ENCODE data around the gene ITGAE. TPM values are rescaled to one million over a fixed set of nuclear protein-coding genes. Genes with fewer than 3 reads are reported as not detected.

ITGAE gene
- total RNA-seq, 4 donors from 2014 or later, result 2.8 to 46.8 (median 14.2) TPM

DNA sequence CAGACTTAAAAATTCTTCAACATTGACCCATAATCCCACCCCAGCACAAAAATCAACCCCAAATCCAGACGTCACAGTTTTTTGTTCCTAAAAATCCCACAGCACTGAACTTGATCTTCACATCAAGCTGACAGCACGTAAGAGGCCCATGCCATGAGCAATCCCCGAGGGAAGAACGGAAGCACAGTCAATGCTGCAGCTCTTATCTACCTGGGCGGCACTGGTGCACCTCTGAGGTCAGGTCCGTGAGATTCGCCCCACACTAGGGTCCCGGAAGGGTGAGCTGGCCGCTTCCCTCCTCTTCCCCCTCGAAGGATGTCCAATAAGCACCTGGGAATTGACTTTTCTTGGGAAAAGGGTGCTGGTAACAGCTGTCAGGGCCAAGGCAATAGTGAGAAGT, 11.3 kb upstream of the ITGAE start:
- TF ChIP-seq CTCF (IDR thresholded peaks at IDR 0.05) (no peak), POLR2A (IDR thresholded peaks at IDR 0.05) (no peak)
- Histone ChIP-seq H3K4me1 (no peaks in the 10 kb centered on the region), H3K36me3 (no peaks in the 10 kb centered on the region), H3K9me3 (no peaks in the 10 kb centered on the region), H3K27ac (no peak overlapping the region), H3K4me3 (no peak overlapping the region), H3K27me3 (no peaks in the 10 kb centered on the region)
- DNase-seq, result no peak
- intact Hi-C loops (cut with DNase I; ENCODE audit: low total_unique reads), result no loop called here

GRCh38 chr17:3810019-3810418, 9.0 kb upstream of the ITGAE start:
- intact Hi-C loops (cut with DNase I; ENCODE audit: low total_unique reads), result no loop called here
- Histone ChIP-seq H3K4me1 (no peaks in the 10 kb centered on the region), H3K36me3 (no peaks in the 10 kb centered on the region), H3K9me3 (no peaks in the 10 kb centered on the region), H3K27ac (no peak overlapping the region), H3K4me3 (no peak overlapping the region), H3K27me3 (no peaks in the 10 kb centered on the region)
- TF ChIP-seq CTCF (IDR thresholded peaks at IDR 0.05) (no peak), POLR2A (IDR thresholded peaks at IDR 0.05) (no peak)
- DNase-seq, result no peak

DNA sequence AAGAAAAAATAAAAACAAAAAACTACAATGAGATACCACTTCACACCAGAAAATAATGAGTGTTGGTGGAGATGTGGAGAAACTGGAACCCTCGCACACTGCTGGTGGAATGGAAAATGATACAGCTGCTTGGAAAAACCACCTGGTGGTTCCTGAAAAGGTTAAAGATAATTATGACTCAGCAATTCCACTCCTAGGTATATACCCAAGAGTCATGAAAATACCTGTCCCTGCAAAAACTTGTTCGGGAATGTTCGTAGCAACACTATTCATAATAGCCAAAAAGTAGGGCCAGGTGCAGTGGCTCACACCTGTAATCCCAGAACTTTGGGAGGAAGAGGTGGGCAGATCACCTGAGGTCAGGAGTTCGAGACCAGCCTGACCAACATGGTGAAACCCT, 8.1 kb upstream of the ITGAE start:
- Histone ChIP-seq H3K4me1 (no peaks in the 10 kb centered on the region), H3K4me3 (no peak overlapping the region), H3K27me3 (no peaks in the 10 kb centered on the region), H3K36me3 (no peaks in the 10 kb centered on the region), H3K9me3 (no peaks in the 10 kb centered on the region), H3K27ac (no peak overlapping the region)
- DNase-seq, result no peak
- intact Hi-C loops (cut with DNase I; ENCODE audit: low total_unique reads), result no loop called here
- no peak for TF ChIP-seq POLR2A (IDR thresholded peaks at IDR 0.05)
- no peak for TF ChIP-seq CTCF (IDR thresholded peaks at IDR 0.05)

DNA sequence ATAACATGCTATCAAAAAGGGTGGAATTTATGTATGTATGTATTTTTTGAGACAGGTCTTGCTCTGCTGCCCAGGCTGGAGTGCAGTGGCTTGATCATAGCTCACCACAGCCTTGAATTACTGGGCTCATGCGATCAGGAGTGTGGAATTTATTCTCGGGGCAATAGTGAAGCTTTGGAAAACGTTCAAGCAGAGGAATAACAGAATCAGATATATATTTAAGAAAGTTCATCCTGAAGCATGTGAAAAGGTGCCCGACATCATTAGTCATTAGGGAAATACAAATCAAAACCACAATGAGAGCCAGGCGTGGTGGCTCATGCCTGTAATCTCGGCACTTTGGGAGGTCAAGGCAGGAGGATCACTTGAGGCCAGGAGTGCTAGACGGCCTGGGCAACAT, 7.7 kb upstream of the ITGAE start:
- H3K27ac ChIP-seq, result no peak overlapping the region
- no peaks in the 10 kb centered on the region for H3K27me3 ChIP-seq
- TF ChIP-seq CTCF (IDR thresholded peaks at IDR 0.05), result no peak
- TF ChIP-seq POLR2A (IDR thresholded peaks at IDR 0.05), result no peak
- H3K4me1 ChIP-seq, result no peaks in the 10 kb centered on the region
- no peak for DNase-seq
- H3K36me3 ChIP-seq, result no peaks in the 10 kb centered on the region
- H3K9me3 ChIP-seq, result no peaks in the 10 kb centered on the region
- H3K4me3 ChIP-seq, result no peak overlapping the region
- intact Hi-C loops (cut with DNase I; ENCODE audit: low total_unique reads), result no loop called here

DNA sequence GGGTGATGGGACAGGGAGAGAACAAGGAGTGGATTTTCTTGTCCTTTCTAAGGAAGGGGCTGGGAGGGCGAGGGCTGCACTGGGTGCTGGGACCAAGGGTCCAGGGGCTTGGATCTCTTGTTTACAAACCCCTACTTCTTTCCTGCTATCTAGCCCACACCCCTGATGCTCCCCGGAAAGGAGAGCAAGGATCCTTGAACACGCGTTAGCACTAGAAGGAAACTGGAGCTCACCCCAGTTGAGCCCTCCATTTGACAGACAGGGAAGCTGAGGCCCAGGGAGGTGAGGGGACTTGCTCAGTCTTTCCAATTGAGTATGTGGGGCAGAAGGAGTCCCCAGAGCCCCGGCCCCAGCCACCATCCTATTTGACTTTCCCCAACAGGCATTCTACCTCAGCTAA, 4.6 kb upstream of the ITGAE start:
- Histone ChIP-seq H3K27me3 (no peaks in the 10 kb centered on the region), H3K4me1 (no peaks in the 10 kb centered on the region), H3K36me3 (no peaks in the 10 kb centered on the region), H3K4me3 (no peak overlapping the region), H3K27ac (no peak overlapping the region), H3K9me3 (no peaks in the 10 kb centered on the region)
- TF ChIP-seq POLR2A (IDR thresholded peaks at IDR 0.05) (no peak), CTCF (IDR thresholded peaks at IDR 0.05) (no peak)
- intact Hi-C loops (cut with DNase I; ENCODE audit: low total_unique reads), result no loop called here
- no peak for DNase-seq
